ENCODE results near the gene GBGT1. TPM values are rescaled to one million over a fixed set of nuclear protein-coding genes. Genes with fewer than 3 reads are reported as not detected.

The GBGT1 gene
- total and polyA plus RNA-seq, 2 donors (not counting 3 experiments of a cell fraction or from before 2014, with no cell fraction given): 35.6 to 56.3 TPM

DNA sequence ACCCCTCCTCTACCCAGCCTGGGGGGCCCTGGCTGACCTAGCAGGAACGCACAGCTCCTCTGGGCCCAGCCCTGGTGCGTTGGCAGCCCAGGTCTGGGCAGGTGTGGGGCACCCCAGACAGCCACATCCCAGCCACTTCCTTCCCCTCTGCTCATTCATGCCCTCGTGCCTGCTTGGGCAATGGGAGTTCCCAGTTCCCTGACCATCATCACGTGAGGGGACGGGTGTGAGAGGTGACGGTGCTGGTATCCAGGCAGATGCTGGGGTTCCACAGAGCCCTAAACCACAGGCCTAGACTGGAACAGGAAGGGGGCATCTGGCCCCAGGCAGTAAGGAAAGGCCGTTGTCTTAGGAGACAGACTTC is 51.1 kb downstream of the GBGT1 start:
- FAIRE-seq (no peak), DNase-seq (ENCODE audit: low read depth, low spot score) (no peak)
- no TSS peak for BruUV-seq (replicated peaks)
- ChIA-PET POLR2A (no interaction called here), CTCF (interaction anchor here (1.1 to 2.6 kb wide), 3 partner anchors 9 to 38 kb away, joined by 3 to 43 read pairs (median 3); no protein-coding TSS in a partner anchor)
- TF ChIP-seq POLR2A (IDR thresholded peaks at IDR 0.05; ENCODE audit: low read depth, low read length): no peak
- TF ChIP-seq FOS (IDR thresholded peaks at IDR 0.05; ENCODE audit: borderline replicate concordance, insufficient read depth, low read length): no peak
- no peak for TF ChIP-seq POLR2AphosphoS5 (IDR thresholded peaks at IDR 0.05; ENCODE audit: insufficient read depth, low read depth, low read length)
- TF ChIP-seq GATA2 (IDR thresholded peaks at IDR 0.05; ENCODE audit: insufficient read depth, insufficient read length, low read depth, low read length): no peak
- Histone ChIP-seq H3K9me1 (replicated peaks; ENCODE audit: control insufficient read depth, extremely low read depth, insufficient read depth, low read length) (no peaks in the 10 kb centered on the region), H3K4me3 (replicated peaks in 1 of 3; ENCODE audit: insufficient read depth in 1 of 3, low read depth in 1 of 3, low read length in 3 of 3) (no peak overlapping the region), H3K4me1 (ENCODE audit: control insufficient read depth, extremely low read depth, insufficient read depth, low read length) (peaks cover 13% of the 10 kb centered on the region), H3K27me3 (ENCODE audit: control insufficient read depth in 2 of 2, insufficient read depth in 2 of 2, low read length in 2 of 2) (no peaks in the 10 kb centered on the region), H4K20me1 (replicated peaks; ENCODE audit: control insufficient read depth, extremely low read depth, insufficient read depth, low read length) (no peaks in the 10 kb centered on the region), H3K27ac (ENCODE audit: insufficient read depth, low read depth, low read length) (no peak overlapping the region), H3K79me2 (ENCODE audit: control insufficient read depth, insufficient read depth, low read length) (no peaks in the 10 kb centered on the region), H3K4me2 (ENCODE audit: insufficient read depth, low read length) (no peak overlapping the region), H3K9me3 (replicated peaks; ENCODE audit: control insufficient read depth, insufficient read depth, low read length) (no peaks in the 10 kb centered on the region), H3K36me3 (ENCODE audit: control insufficient read depth in 2 of 2, extremely low read depth in 1 of 2, insufficient read depth in 2 of 2, low read length in 2 of 2) (peaks cover 0 to 22% of the 10 kb centered on the region in 2 experiments), H2AFZ (ENCODE audit: low read depth, low read length) (no peak overlapping the region), H3K9ac (replicated peaks; ENCODE audit: extremely low read depth, insufficient read depth, low read length) (no peak overlapping the region)
- intact Hi-C loops (cut with micrococcal nuclease): no loop called here
- dilution Hi-C loops (cut with MboI; ENCODE audit: extremely low pct_ligation_motif_present, low sequenced_read_pairs): no loop called here

GRCh38 chr9:133111808-133112662 is 51.7 kb downstream of the GBGT1 start:
- Histone ChIP-seq H2AFZ (ENCODE audit: low read depth, low read length) (no peak overlapping the region), H3K4me1 (ENCODE audit: control insufficient read depth, extremely low read depth, insufficient read depth, low read length) (peaks cover 13% of the 10 kb centered on the region), H3K27ac (ENCODE audit: insufficient read depth, low read depth, low read length) (no peak overlapping the region), H3K4me2 (ENCODE audit: insufficient read depth, low read length) (no peak overlapping the region), H3K27me3 (ENCODE audit: control insufficient read depth in 2 of 2, insufficient read depth in 2 of 2, low read length in 2 of 2) (no peaks in the 10 kb centered on the region), H3K79me2 (ENCODE audit: control insufficient read depth, insufficient read depth, low read length) (no peaks in the 10 kb centered on the region), H4K20me1 (replicated peaks; ENCODE audit: control insufficient read depth, extremely low read depth, insufficient read depth, low read length) (no peaks in the 10 kb centered on the region), H3K4me3 (replicated peaks in 1 of 3; ENCODE audit: insufficient read depth in 1 of 3, low read depth in 1 of 3, low read length in 3 of 3) (no peak overlapping the region), H3K36me3 (ENCODE audit: control insufficient read depth in 2 of 2, extremely low read depth in 1 of 2, insufficient read depth in 2 of 2, low read length in 2 of 2) (peaks cover 1 to 28% of the 10 kb centered on the region in 2 experiments), H3K9me1 (replicated peaks; ENCODE audit: control insufficient read depth, extremely low read depth, insufficient read depth, low read length) (no peaks in the 10 kb centered on the region), H3K9ac (replicated peaks; ENCODE audit: extremely low read depth, insufficient read depth, low read length) (no peak overlapping the region), H3K9me3 (replicated peaks; ENCODE audit: control insufficient read depth, insufficient read depth, low read length) (no peaks in the 10 kb centered on the region)
- no TSS peak for BruUV-seq (replicated peaks)
- no peak for DNase-seq (ENCODE audit: low read depth, low spot score)
- intact Hi-C loops (cut with micrococcal nuclease): no loop called here
- ChIA-PET CTCF (interaction anchor here (8.0 kb wide), 1 partner anchor 32 kb away, joined by 110 read pairs; no protein-coding TSS in a partner anchor), POLR2A (no interaction called here)
- FAIRE-seq: no peak
- dilution Hi-C loops (cut with MboI; ENCODE audit: extremely low pct_ligation_motif_present, low sequenced_read_pairs): no loop called here
- TF ChIP-seq MAX (IDR thresholded peaks at IDR 0.05; ENCODE audit: insufficient read depth, insufficient read length): no peak

All from endothelial cell of umbilical vein (primary cell).